HG03097 (cell line): Measurements from ENCODE around the gene NUP153.
"Not testable (repeated sequence)": the region's sequence is repeated elsewhere in the genome, so short reads cannot be mapped to it uniquely, and the experiment has no call there.

Experiments
- ATAC-seq: cut with Tn5 transposase; IDR thresholded peaks from one replicate; pipeline ENCODE4 v1.9.1; 2021; ENCODE audit not compliant: unreplicated experiment, low FRiP score

NUP153 gene

DNA sequence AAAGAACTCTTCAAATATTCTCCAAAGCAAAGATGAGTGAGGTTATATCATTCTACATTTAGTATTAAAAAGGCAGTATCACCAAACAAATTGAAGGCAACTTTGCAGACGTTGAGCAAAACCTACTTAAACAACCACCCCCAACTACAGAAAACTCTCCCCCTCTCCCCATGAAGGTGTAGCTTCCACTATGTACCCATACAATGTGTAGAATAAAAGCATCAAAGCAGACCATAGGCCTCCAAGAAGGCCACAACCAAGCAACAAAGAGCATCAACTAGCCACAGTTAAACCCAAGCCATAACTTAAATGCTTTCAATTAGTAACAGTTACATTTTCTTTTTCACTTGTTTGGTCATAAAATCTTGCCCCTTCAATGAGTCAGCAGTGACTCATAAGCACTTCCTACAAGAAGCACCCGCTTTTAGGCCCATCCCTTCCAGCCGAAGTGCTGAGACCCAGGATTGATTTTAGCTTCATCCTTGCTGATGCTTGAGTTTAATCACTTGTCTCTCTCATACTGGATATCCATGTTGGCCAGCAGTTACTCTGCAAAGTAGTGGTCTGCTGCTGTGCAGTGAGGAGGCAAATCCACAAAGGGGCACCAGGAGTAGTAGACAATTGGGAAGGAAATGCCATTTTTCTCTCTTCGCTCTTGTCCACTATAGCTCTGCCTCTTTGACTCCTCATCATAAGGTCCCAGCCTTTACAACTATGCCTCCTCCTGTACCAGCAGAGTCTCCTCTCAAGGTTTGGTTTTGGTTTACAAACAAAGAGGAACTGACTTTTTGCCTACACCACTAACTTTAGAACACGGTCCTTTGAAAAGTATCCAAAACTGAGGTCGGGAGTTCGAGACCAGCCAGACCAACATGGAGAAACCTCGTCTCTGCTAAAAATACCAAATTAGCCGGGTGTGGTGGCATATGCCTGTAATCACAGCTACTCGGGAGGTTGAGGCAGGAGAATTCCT, 8.4 kb upstream of the NUP153 start:
- peak; percentile 75 for ATAC-seq

DNA sequence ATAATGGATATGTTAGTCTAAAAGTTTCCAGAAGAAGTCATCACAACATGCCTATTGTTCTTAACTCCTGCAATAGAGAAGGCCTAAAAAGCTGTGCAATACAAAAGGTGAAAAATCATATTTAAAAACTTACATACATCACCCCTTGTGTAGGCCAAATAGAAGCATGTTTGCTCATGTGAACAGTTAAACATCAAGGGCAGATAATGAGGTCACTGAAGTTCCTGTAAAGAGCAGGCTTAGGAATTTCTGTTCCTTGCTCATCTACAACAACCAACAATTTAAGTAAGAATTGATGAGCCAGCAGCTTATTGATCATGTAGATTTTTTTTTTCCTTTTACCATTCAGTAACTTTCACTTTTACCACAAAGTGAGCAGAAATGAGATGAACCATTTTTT, 7.5 kb upstream of the NUP153 start:
- ATAC-seq, result no peak

DNA sequence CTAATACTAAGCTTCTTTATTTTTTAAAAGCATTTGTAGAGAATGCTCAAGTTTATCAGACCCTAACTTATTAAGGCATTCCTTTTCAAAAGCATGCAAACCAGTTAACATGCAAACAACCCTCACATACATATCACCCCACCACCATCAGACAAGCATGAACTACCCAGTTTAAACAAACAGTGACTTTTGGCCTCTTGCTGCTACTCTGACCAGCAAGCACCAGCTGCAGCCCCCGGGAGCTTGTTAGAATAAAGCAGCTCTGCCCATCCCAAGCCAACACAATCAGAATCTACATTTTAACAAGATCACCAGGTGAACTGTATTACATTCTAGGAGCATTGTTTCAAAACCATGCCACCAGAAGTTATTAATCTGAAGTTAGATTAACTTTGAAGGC, 5.9 kb upstream of the NUP153 start:
- ATAC-seq, result no peak

DNA sequence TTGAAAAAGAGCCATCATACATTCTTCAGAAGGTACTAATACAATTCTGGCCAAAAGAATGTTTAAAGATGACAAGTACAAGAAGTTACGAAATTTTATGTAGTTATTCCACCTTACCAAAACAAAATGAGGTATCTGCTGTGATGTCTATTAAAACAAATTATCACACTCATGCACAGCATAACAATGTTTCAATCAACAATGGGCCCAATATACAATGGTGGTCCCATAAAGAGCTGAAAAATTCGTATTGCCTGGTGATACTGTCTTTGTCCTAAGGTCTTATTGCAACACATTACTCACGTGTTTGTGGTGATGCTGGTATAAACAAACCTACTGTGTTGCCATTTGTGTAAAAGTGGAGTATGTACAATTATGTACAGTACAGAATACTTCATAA, 3.6 kb upstream of the NUP153 start:
- no peak for ATAC-seq

DNA sequence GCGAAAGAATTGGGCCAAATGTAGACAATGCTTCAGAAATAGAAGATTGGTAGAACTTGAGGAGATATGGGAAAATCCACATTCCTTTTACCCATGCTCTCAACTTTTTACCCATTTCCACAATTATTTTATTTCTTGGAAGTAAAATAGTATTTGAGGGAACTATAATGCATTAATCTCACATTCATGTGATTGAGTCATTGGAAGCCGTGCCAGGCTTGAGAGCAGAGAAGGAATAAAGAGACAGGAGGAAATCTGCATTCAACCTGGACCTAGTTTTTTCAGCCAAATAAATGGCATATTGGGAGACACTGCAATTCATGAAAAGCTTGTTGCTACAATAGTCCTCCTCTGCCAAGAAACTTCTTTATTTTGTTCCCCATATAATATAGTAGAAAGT, 2.8 kb upstream of the NUP153 start:
- ATAC-seq, result no peak

DNA sequence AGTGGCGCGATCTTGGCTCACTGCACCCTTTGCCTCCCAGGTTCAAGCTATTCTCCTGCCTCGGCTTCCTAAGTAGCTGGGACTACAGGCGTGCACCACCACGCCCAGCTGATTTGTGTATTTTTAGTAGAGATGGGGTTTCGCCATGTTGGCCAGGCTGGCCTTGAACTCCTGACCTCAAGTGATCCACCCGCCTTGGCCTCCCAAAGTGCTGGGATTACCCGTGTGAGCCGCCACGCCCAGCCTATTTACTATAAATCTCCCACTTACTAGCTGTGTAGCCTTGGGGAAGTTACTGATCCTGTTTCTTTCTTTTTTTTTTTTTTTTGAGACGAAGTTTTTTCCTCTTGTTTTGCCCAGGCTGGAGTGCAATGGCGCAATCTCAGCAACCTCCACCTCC, 1.3 kb upstream of the NUP153 start:
- ATAC-seq, result not testable (repeated sequence)

DNA sequence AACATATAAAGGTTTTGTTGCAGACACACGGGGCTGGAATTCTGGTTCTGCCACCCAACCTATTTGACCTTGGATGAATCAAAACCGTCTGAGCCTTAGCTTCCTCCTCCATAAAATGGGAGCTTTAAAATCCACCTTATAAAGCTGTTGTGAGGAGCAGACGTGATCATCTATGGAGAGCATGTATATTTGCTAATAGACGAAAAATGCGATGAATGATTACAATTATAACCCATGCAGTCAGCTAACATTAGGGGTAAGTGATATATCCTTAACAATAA, 586 bp upstream of the NUP153 start:
- ATAC-seq, result no peak

DNA sequence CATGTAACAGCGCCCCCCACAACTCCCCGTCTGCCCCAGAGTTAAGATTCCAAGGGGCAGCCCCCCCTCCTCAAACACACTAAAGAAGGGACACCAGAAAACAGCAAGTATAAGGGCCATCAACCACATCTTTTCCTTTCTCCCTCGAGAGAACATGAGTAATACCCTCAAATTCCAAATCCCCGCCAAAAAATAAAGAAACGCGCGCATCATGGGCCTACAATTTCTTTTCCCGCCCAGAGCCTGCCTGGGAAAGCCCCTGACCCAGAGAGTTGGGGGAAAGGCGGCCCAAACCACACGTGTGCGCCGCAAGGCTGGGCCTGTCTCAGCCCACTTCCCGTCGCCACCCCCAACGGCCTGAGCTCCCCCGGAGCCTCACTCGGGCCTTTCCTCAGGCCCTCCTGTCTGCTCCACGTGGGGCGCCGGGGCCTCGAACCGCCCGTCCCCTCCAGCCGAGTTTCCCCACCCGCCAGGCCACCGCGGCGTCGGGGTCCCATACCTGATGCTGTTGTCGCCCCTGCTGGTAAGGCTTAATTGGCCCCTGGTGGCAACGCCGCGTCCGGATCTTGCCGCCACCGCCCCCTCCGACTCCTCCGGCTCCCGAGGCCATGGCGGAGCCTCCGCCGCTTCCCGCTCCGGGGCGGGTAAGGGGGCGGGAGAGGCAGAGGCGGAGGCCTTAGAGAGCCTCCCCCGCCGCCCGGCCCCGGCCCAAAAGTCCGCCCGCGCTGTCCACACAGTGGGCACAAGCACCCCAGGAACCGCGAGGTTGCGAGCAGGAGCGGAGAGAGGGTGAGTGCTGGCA, 746 bp downstream of the NUP153 start:
- peak; percentile 61 for ATAC-seq

DNA sequence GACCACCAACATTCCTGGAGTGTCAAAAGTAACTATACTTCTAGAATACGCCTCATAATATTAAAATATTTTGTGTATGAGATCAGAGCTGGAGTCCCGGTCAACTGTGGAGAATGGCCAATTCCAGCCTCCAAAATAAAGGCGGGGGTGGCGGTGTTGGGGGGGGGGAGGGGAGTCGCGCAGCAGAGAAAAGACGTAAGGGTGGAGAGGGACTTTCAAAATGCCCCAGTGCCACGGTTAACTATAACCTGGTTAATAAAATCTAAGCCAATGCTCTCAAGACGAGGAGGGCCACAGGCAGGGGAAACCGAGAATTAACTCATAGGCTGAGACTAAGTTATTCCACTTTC, 1.3 kb downstream of the NUP153 start:
- ATAC-seq, result no peak

DNA sequence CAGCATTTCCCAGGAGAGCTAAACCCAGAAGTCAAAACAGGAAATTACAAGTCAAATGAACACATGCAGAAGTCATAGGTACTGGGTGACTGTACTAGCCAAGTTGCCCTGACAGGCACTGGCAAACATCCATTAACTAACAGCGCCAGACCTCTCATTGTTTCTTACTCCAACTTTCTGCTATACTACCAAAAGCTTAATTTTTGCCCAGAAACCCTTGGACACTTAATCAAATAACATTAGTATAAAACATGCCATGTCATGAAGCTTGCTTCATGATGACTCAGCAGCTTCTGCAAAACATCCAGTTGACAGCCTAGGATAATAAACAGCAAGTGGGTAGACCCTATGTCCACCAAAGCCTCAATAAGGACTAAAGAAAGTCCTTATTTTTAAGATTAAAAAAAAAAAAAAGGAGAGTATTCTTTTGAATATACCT, 3.5 kb downstream of the NUP153 start:
- ATAC-seq, result no peak

DNA sequence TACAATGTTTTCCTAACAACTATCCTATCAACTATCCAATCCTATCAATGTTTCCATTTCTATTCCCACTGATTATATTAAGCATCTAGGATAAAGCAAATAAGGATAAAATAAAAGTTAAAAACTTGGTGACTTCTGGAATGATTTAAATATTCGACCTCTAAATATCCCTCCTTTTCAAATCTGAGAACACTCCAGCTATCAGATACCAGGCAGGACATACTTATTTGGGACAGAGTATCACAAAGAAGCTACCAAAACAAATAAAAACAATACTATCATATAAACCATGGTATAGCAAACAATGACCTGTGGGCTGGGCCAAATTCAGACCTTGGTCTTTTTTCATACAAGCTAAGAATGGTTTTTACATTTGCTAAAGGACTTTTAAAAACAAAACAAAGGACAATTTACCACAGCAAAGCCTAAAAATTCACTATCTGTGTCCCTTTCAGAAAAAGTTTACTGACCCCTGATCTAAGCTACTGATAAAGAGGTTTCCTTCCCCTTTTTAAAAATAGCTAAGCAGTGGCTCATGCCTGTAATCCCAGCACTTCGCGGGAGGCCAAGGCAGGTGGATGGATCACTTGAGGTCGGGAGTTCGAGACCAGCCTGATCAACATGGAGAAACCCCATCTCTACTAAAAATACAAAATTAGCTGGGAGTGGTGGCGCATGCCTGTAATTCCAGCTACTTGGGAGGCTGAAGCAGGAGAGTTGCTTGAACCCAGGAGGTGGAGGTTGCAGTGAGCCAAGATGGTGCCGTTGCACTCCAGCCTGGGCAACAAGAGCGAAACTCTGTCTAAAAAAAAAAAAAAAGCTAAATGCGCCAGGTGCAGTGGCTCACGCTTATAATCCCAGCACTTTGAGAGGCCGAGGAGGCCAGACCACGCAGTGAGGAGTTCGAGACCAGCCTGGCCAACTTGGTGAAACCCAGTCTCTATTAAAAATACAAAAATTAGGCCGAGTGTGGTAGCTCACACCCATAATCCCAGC, 6.0 kb downstream of the NUP153 start:
- no peak for ATAC-seq

DNA sequence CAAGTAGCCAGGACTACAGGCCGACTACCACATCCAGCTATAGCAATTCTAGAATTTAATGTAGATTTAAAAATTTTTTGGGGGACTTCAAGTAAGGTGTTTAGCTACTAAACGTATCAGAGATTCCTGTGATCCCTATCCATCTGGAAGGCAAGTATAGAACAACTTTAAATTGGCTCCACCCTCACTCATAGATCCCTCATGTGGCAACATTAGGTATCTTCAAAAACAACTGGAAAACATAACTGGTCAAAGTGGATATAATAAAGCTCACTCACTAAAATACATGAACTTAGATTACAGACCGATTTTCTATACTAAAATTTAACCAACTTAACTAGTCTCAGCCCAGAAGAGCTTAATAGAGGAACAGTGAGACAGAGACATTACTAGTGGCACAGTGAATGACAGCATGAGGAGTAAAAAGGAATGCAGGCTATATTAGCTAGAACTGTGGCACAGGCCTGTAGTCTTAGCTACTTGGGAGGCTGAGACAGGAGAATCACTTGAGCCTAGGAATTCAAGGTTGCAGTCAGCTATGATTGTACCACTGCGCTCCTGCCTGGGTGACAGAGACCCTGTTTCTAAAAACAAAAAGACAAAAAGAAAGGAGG, 14.7 kb downstream of the NUP153 start:
- ATAC-seq, result no peak

DNA sequence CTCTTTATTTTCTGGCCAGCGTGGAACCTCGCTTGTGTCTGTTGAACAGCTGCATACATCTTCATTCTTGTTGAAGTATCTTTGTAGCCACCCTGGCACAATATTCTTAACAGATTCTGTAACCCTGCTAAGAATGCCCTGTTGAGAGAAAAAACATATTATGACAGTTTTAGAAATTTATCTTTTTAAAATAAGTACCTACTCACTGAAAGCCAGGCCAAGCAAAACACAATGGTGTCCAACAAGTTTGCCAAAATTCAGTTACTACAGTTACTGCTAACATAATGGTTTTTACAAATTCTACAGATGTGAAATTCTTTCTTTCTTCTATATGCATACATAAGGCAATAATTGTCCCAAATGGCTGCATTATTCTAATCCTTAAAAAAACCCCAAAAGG, 18.2 kb downstream of the NUP153 start:
- ATAC-seq, result no peak

DNA sequence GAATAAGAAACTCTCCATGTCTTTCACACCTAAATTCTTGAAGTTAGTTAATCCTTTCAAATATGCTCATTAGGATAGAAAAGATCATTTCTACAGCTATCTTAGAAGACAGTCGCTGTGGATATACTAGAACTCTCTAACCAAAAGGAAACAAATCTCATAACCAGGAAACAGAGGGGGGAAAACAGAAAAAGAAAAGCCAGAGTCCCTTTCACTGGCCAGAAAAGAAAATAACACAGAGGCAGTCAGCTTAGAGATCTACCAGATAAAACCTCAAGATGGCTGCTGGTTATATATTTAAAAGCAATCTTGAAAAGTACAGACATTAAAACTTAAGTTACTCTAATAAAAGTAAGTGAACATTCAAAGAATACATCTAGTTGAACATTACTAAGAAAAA, 19.6 kb downstream of the NUP153 start:
- no peak for ATAC-seq

DNA sequence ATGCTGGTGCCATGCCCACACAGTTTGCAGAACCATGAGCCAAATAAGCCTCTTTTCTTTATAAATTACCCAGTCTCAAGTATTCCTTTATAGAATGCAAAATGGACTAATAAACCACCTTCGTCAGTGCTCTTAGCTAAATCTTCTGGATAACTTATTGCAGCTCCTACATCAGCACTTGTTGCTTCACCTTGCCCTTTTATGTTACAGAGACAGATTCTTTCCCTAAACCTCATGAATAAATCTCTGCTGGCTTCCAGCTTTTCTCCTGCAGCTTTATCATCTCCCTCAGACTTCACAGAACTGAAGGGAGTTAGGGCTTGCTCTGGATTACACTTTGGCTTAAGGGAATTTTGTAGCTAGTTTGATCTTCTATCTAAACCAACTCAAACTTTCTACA, 22.6 kb downstream of the NUP153 start:
- ATAC-seq, result no peak

DNA sequence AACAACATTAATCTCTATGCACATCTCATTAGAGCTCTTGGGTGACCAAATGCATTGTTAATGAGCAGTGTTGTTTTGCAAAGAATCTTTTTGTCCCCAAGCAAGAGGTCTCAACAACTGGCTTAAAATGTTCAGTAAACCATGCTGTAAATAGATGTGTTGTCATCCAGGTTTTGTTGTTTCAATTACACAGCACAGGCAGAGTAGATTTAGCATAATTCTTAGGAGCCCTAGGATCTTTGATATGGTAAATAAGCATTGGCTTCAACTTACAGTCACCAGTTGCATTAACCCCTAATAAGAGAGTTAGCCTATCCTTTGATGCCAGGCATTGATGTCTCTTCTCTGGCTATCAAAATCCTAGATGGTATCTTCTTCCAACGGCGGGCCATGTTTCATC, 23.3 kb downstream of the NUP153 start:
- ATAC-seq, result no peak

DNA sequence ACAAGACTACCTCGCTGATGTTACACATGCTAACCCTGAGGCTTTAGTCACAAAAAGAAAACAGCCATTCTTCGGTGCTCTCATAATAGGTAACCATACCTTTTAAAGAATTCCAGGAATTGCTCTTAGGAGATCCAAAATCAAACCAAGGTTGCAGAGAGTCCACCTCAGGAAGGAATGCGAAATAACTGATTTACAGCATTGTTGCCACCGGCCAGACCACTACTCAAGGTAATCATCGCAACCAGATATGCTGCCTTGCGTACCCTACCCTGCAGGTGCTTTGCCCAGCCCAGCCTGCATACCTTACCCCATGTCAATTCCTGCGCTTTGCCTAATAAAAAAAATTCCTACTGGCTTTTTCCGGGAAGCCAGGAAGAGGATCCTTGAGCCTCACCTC, 27.0 kb downstream of the NUP153 start:
- no peak for ATAC-seq

DNA sequence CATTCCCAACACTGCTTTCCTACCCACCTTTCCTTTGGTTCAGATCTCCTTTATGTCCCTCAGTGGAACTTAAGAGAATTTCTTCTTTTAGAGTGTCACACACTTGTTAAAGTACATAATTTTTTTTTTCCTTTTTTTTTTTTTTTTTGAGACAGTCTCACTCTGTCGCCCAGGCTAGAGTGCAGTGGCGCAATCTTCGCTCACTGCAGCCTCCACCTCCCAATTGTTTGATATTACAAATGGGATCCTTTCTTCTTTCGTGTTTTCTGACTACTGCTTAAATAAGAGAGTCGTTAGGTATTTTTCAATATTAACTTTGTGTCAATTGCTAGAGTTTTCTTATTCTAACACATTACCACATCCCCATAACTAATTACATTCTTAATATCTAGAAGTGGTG, 29.1 kb downstream of the NUP153 start:
- ATAC-seq, result no peak

DNA sequence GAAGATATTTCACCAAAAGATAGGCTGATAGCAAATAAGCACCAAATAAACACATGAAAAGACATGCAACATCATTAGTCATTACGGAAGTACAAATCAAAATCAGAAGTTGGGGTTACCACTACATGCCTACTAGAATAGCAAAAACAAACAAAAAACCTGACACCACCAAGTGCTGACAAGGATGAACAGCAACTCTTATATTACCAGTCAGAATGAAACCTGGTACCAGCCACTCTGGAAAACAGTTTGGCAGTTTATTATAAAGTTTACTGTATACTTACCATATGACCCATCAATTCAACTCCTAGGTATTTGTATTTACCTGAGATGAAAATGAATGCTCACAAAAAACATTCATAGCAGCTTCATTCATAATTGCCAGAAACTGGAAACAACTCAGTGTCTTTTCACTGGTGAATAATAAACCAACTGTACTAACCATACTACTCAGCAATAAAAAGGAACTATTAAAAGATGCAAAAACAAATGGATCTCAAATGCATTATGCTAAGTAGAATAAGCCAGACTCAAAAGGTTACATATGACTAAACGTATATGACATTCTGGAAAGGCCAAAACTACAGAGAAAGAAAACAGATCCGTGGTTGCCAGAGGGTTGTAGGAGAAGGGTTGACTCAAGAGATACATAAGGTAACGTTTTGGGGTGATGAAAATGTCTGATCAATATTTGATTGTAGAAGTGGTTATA, 33.0 kb downstream of the NUP153 start:
- ATAC-seq, result no peak
